Testis (tissue), 3 donors: ENCODE data around the gene CDK4. TPM values are rescaled to one million over a fixed set of nuclear protein-coding genes. Genes with fewer than 3 reads are reported as not detected.
A peak's percentile ranks its signal among the peaks of the same experiment; 100 is the strongest.

Experiments used
- DNase-seq: peaks from one replicate; pipeline ENCODE4 v3.0.0-alpha.2; 2019
- H3K27ac ChIP-seq, 2 donors: fragments of 200-600 bp; sonication (generic); one replicate each; pipeline ENCODE4 v1.5.1; 2019
- H3K27me3 ChIP-seq: fragments of 200-600 bp; sonication (generic); one replicate; pipeline ENCODE4 v1.5.1; 2019
- H3K36me3 ChIP-seq: fragments of 200-600 bp; sonication (generic); one replicate; pipeline ENCODE4 v1.5.1; 2017; ENCODE audit warnings: low read depth; ENCODE audit errors: missing control alignments
- H3K4me1 ChIP-seq: fragments of 200-600 bp; sonication (generic); one replicate; pipeline ENCODE4 v1.5.1; 2019
- H3K4me3 ChIP-seq, 2 donors: fragments of 200-600 bp; sonication (generic); one replicate each; pipeline ENCODE4 v1.5.1; 2017 to 2019
- H3K9me3 ChIP-seq: fragments of 200-600 bp; sonication (generic); one replicate; pipeline ENCODE4 v1.5.1; 2017
- POLR2A ChIP-seq: fragments of 450-650 bp; IDR thresholded peaks from one replicate; pipeline ENCODE4 v1.6.1; 2017; ENCODE audit warnings: antibody characterized with exemption, mild to moderate bottlenecking, moderate library complexity
- WGBS, 2 donors: methylation state at CpG; one replicate each; pipeline ENCODE4 v1.1.5; 2018; 5-methylcytosine and 5-hydroxymethylcytosine counted together
- intact Hi-C: fragments of 100-400 bp; cut with DNase I; formaldehyde crosslinking; loops from one replicate; pipeline ENCODE4 v1.15.1; 2023; ENCODE audit warnings: low total_unique reads
- polyA plus RNA-seq: library from polyadenylated mRNA; stranded (reverse); fragments of 350-450 nt; fragmentation: Illumina TruSeq; extraction: RNeasy Lipid Tissue Mini Kit (QIAGEN cat#74804); gene quantifications from one replicate; pipeline ENCODE4 v1.2.3, GENCODE V29; 2014; ENCODE audit warnings: low read depth, low replicate concordance; ENCODE audit not compliant: insufficient read depth
- total RNA-seq, 2 donors: library from RNA; depleted of rRNA; stranded (reverse); fragments of >200 nt; gene quantifications; one replicate each; pipeline ENCODE4 v1.2.3, GENCODE V29; 2016
- TF ChIP-seq, protein P1 (sequence below), 3 experiments: fragments of 450-650 bp in 2 of 3; fragments of 200-600 bp in 1 of 3; sonication (generic) in 1 of 3; IDR thresholded peaks; one replicate each; pipeline ENCODE4 v1.5.1; 2016 to 2019; ENCODE audit warnings: antibody characterized with exemption in 3 of 3, mild to moderate bottlenecking in 2 of 3, moderate library complexity in 1 of 3

CDK4 gene
- total and polyA plus RNA-seq, 3 donors from 2014 or later = 47.0 to 73.5 (median 64.4) TPM

DNA sequence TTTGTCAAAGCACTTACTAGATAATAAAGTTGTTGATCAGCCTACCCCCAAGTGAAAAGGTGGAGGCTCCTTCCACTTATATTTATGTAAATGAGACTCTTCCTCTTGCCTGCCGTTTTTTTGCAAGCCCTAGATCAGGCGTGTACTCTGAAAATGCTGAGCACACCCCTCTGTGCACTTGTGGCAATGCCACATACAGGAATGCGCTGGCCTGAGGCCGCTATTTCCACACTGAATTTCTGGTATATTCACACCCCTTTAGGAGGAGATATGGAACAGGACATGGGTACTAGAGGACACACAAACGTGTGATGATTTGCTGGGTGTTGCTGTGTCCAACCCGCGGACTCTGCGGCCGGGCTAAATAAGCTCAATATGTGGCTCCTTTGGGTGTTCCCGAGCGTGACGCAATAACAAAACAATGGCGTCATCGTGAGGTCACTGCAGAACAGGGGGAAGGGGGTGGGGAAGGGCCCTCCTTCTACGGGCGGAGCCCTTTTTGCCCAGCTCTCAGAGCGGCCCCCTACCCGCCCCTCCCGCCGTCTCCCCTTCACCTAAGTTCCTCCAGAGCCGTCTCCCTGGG is 7.8 kb downstream of the CDK4 start:
- intact Hi-C loops = no loop called here

DNA sequence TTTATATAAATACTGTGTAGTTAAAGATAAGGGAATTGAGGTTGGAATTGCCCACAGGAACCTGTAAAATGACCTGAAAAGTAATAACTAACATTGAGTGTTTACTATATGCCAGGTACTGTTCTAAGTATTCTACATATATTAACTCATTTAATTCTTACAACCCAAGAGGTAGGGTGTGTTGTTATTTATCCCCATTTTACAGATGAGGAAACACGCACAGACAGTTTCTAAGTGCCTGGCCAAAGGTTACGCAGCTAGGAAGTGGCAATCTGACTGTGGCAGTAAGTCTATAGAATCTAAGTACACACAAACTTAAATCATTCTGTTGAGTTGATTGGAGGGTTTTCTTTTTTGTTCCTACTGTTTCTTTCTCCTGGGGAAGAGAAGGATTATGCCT is 8.3 kb downstream of the CDK4 start:
- Histone ChIP-seq H3K4me1 (peaks cover 4% of the 10 kb centered on the region), H3K27me3 (no peaks in the 10 kb centered on the region), H3K4me3 (peak overlapping the region in 1 of 2 donors; percentile 73), H3K36me3 (peaks cover 3% of the 10 kb centered on the region), H3K9me3 (no peaks in the 10 kb centered on the region), H3K27ac (peak overlapping the region in 1 of 2 donors; percentile 97)
- intact Hi-C loops = no loop called here
- DNase-seq = no peak
- 51 to 80% methylated on average over 2 of the region's 2 CpGs for WGBS, 2 donors
- TF ChIP-seq, protein P1, sequence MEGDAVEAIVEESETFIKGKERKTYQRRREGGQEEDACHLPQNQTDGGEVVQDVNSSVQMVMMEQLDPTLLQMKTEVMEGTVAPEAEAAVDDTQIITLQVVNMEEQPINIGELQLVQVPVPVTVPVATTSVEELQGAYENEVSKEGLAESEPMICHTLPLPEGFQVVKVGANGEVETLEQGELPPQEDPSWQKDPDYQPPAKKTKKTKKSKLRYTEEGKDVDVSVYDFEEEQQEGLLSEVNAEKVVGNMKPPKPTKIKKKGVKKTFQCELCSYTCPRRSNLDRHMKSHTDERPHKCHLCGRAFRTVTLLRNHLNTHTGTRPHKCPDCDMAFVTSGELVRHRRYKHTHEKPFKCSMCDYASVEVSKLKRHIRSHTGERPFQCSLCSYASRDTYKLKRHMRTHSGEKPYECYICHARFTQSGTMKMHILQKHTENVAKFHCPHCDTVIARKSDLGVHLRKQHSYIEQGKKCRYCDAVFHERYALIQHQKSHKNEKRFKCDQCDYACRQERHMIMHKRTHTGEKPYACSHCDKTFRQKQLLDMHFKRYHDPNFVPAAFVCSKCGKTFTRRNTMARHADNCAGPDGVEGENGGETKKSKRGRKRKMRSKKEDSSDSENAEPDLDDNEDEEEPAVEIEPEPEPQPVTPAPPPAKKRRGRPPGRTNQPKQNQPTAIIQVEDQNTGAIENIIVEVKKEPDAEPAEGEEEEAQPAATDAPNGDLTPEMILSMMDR (IDR thresholded peaks at IDR 0.05) = no peak
- no peak for TF ChIP-seq POLR2A

More for the DNA sequence above, 7.8 kb downstream of the CDK4 start:
- Histone ChIP-seq H3K27me3 (no peaks in the 10 kb centered on the region), H3K9me3 (no peaks in the 10 kb centered on the region), H3K4me3 (peak overlapping the region; percentile 73), H3K4me1 (peaks cover 4% of the 10 kb centered on the region), H3K36me3 (peaks cover 6% of the 10 kb centered on the region), H3K27ac (peak overlapping the region; percentile 85 to 97)
- peak; percentile 69 for DNase-seq
- no peak for TF ChIP-seq POLR2A
- TF ChIP-seq, protein P1 (IDR thresholded peaks at IDR 0.05) = no peak
- WGBS, 2 donors = 8 to 9% methylated on average over 17 to 21 of the region's 21 CpGs

DNA sequence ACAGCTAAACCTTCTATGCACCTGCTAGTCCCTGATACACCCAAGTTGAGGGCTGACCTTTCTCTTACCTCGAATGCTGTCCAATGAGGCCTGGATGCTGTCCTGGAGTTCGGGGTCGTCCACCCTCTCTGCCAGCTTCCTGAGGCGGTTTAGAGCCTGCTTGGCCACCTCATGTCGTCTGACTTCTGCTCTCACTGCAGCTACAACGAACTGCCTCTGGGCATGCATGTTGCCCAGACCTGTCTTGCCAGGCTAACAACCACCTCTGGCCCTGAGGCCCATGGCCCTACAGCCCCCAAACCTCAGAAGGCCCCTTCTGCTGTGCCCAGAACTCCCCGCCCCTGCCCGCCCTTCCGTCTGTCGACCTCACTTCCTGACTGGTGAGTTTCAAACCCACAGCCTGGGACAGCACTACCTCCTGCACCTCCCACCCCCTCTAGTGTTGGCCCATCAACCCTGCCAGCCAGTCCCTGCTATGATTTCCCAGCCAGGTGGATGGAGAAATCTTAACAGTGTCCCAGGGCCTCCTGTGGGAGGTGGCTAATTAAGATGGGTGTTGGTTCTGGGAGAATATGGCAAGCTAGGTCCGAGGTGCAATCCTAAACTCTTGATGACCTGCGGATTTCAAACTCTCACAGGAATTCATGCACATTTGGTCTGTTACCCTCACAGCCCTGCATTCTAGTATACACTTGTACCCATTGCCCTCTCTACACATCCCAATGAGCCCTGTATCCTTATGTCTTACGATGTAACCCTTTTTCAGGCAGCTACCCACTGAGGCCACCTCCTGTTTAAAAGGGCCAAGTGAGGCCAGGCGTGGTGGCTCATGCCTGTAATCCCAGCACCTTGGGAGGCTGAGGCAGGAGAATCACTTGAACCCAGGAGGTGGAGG is 10.0 kb downstream of the CDK4 start:
- Histone ChIP-seq H3K9me3 (no peaks in the 10 kb centered on the region), H3K36me3 (no peaks in the 10 kb centered on the region), H3K27ac (no peak overlapping the region), H3K4me3 (no peak overlapping the region), H3K27me3 (no peaks in the 10 kb centered on the region), H3K4me1 (peaks cover 18% of the 10 kb centered on the region)
- no peak for DNase-seq
- TF ChIP-seq POLR2A = no peak
- TF ChIP-seq, protein P1 (IDR thresholded peaks at IDR 0.05) = no peak
- 67 to 80% methylated on average over 13 to 14 of the region's 14 CpGs for WGBS, 2 donors
- intact Hi-C loops = no loop called here

DNA sequence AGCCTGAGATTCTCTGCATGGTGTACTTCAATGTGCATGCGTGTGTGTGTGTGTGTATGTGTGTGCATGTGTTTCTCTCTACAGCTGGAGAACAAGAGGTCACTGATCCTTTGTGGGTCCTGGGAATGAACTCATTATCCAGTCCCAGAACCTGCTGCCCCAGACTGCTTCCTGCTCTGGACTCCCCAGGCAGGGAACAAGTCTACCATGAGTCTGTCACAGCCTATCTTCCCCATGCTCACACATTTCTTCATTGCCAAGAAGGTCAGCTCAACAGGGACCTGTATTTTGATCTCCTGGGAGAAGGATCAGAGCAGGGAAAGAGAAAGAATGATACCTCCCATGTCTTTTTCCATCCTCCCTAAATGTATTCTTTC is 10.7 kb downstream of the CDK4 start:
- H3K4me3 ChIP-seq = no peak overlapping the region
- H3K27me3 ChIP-seq = no peaks in the 10 kb centered on the region
- WGBS, 2 donors = 60 to 63% methylated on average over 1 of the region's 1 CpG
- peaks cover 19% of the 10 kb centered on the region for H3K4me1 ChIP-seq
- TF ChIP-seq POLR2A = no peak
- TF ChIP-seq, protein P1 (IDR thresholded peaks at IDR 0.05) = no peak
- intact Hi-C loops = no loop called here
- no peak for DNase-seq
- no peaks in the 10 kb centered on the region for H3K9me3 ChIP-seq
- no peaks in the 10 kb centered on the region for H3K36me3 ChIP-seq
- no peak overlapping the region for H3K27ac ChIP-seq
